ENCODE data around the gene KCNIP1.

DNA sequence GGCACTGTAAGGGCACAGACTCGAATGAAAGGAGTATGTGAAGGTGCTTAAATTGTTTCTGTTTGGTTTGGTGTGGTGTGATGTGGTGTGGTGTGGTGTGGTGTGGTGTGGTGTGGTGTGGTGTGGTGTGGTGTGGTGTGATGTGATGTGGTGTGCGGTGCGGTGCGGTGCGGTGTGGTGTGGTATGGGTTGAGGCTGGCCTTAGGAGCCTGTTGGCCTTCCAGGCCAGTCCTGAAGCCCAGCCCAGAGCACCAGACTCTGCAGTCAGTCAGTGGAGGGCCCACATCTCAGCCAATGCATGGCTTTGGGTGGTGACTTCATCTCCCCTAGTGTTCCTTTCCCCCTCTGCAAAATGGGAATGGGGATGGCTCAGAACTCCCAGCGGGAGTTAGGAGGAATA is 85.8 kb downstream of the KCNIP1 start:
- TF ChIP-seq, protein P1, sequence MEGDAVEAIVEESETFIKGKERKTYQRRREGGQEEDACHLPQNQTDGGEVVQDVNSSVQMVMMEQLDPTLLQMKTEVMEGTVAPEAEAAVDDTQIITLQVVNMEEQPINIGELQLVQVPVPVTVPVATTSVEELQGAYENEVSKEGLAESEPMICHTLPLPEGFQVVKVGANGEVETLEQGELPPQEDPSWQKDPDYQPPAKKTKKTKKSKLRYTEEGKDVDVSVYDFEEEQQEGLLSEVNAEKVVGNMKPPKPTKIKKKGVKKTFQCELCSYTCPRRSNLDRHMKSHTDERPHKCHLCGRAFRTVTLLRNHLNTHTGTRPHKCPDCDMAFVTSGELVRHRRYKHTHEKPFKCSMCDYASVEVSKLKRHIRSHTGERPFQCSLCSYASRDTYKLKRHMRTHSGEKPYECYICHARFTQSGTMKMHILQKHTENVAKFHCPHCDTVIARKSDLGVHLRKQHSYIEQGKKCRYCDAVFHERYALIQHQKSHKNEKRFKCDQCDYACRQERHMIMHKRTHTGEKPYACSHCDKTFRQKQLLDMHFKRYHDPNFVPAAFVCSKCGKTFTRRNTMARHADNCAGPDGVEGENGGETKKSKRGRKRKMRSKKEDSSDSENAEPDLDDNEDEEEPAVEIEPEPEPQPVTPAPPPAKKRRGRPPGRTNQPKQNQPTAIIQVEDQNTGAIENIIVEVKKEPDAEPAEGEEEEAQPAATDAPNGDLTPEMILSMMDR (IDR thresholded peaks at IDR 0.05): no peak
- TF ChIP-seq POLR2A (IDR thresholded peaks at IDR 0.05; ENCODE audit: low read depth): no peak
- no peak for TF ChIP-seq POLR2AphosphoS5 (IDR thresholded peaks at IDR 0.05)
- TF ChIP-seq EP300 (IDR thresholded peaks at IDR 0.05): no peak

Measured in esophagus muscularis mucosa (tissue), 4 donors.